T-helper 1 cell (primary cell): Measurements from ENCODE around the gene PTPN18.
A peak's percentile ranks its signal among the peaks of the same experiment; 100 is the strongest.
"Not testable (repeated sequence)": the region's sequence is repeated elsewhere in the genome, so short reads cannot be mapped to it uniquely, and the experiment has no call there.

Source experiments
- DNase-seq, 5 donors: peaks; one replicate each; pipeline ENCODE4 v3.0.0-alpha.2; 2012 to 2020
- total RNA-seq, 4 donors: gene quantifications; one replicate each; lab custom pipeline; 2026; lab: John Stamatoyannopoulos, UW

Gene PTPN18
- 37.7 to 47.1 (median 41.6) reads per million in 4 donors for total RNA-seq

DNA sequence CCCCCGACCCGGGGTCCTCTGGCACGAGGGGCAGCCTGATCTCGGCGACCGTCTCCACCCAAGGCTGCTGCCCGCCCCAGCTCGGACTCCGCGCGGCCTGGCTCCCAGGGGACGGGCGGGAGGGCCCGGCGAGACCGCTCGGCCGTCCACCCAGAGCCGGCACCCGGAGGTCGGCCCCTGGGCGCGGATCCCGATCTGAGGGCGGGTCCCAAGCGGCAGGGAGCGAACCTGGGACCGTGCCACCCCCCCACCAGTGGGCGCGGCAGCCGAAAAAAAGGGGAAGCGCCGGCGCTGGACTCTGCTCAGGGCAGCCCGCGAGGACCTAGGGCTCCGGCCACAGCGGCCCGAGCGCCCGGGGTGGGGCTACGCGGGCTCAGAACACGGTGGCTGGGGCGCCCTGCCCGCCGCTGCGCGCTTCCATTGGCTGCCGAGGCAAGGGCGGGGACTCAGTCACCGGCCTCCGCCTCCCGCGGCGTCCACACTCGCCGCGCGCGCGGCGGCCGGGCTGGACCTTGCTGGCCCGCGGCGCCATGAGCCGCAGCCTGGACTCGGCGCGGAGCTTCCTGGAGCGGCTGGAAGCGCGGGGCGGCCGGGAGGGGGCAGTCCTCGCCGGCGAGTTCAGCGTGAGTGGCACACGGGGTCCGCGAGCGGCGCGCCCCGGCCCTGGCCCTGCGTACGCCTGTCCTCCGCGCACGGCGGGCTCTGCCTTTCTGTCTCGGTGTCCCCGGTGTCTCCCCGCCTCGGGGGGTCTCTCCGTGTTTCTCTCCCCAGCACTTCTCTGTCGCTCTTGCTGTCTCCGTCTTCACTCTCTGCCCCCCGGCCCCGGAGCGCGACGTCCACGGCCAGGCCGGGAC is at the start of gene PTPN18:
Gene PTPN18, plus strand, starts transcription at position 479 of the 854 bp plus-strand sequence. Its CDS starts 52 bp downstream, at position 531.
- DNase-seq, result peak; percentile 30 to 60 (median 44)

DNA sequence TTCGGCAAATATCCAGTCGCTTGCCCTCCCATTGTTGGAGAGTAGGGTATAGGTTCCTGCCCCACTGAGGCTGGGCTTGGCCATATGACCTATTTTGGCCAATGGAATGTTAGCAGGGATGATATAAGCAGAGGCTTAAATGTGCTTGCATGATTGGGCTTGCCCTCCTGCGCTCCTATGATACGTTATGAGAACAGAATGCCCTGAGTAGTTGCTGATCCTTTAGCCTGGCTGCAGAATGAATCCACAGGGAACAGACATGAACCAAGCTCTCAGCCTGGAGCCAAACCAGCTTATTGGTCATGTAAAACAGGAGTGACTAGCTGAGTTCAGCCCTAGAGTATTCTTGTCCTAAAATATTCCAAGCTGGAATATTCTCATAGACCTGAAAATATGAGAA is 48.0 kb upstream of the PTPN18 start:
- DNase-seq, result no peak

DNA sequence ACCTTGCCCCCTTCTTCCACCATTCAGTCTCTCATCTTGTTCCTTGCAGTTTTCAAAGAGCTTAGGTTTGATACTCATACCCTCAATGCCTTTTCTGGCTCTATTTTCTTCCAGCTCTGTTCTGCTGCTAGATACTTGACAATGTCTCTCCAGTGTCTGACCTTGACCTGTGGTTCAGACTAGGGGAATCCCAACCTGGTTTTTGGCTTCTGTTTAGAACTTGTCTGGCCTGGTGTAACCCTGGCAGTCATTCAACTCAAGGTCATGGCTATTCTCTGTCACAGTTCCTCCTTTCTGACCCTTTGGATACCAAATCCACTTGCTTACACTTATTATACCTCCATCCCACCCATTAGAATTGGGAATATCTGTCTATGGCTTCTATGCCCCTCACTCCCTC is 45.0 kb upstream of the PTPN18 start:
- no peak for DNase-seq

- DNase-seq, result no peak
These were observed 42.0 kb upstream of the PTPN18 start for GRCh38 chr2:130313812-130314334.

DNA sequence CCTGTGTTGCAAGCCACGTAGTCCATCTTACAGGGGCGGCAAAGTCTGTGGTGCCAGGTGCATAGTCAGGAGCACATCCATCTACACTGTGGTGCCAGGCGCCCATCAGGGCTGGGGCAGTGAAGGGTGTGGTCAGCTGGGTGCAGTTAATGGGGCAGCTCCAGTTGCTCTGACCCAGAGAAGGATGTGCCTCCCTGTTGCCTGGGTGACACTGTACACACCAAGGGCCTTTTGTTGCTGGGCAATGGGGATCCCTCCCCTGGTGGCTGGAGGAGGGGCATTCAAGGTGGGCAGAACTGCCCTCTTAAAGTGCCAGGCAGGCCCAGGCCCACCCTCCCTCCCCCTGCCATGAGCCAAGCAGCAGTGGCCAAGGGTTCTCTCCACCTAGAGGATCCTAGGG is 41.5 kb upstream of the PTPN18 start:
- DNase-seq, result no peak

DNA sequence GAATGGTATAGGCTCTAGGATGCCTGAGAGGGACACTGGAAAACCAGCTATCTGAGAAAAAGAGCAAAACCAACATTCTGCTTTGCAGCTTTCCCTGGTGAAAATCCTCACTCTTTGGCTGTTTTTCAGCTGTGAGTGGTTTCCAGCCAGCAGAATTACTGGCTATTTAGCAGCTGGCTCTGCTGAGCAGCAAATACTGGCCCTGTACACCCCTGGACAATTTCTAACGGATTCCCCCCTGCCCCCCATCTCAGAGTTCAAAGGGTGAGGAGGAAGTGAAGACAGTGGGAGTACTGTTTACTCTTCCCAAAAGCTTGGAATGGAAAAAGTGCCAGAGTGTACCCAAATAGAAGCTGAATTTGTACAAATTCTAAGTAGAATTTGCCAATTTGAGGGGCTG is 39.3 kb upstream of the PTPN18 start:
- no peak for DNase-seq

GRCh38 chr2:130318906-130319305 is 37.0 kb upstream of the PTPN18 start:
- no peak for DNase-seq

GRCh38 chr2:130319536-130319935 is 36.3 kb upstream of the PTPN18 start:
- DNase-seq, result no peak

DNA sequence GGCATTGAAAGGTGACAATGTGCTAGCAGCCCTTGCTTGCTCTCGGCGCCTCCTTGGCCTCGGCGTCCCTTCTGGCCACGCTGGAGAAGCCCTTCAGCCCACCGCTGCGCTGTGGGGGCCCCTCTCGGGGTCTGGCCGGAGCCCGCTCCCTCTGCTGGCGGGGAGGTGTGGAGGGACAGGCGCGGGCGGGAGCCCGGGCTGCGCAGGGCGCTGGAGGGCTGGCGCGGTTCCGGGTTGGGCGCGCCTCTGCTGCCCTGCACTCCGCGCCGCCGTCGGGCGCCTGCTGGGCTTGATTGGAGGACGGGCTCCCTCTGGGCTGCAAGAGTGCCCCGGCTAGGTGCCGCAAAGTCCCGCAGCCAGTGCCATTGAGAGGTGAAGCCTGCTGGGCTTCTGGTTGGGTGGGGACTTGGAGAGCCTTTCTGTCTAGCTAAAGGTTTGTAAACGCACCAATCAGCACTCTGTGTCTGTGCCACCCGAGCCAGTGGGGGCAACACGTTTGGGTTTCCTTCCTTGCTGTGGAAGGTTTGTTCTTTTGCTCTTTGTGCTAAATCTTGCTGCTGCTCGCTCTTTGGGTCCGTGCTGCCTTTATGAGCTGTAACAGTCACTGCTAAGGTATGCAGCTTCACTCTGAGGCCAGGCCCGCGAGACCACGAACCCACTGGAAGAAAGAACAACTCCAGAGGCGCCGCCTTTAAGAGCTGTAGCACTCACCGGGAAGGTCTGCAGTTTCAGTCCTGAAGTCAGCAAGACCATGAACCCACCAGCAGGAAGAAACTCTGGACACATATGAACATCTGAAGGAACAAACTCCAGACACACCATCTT is 27.9 kb upstream of the PTPN18 start:
- DNase-seq, result no peak

GRCh38 chr2:130328710-130329109 is 27.1 kb upstream of the PTPN18 start:
- no peak for DNase-seq

- peak in 4 of 5 donors; percentile 38 to 59 (median 52) for DNase-seq
These were observed 23.4 kb upstream of the PTPN18 start for GRCh38 chr2:130332271-130333073.

DNA sequence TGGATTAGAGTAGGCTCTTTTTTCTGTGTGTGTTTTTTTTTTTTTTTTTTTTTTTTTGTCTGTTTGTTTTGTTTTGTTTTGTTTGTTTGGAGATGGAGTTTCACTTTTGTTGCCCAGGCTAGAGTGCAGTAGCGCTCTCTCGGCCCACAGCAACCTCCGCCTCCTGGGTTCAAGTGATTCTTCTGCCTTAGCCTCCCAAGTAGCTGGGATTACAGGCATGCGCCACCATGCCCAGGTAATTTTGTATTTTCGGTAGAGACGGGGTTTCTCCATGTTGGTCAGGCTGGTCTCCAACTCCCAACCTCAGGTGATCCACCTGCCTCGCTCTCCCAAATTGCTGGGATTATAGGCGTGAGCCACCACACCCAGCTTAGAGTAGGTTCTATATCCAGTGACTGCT is 22.6 kb upstream of the PTPN18 start:
- not testable (repeated sequence) for DNase-seq

GRCh38 chr2:130334026-130334425 is 21.8 kb upstream of the PTPN18 start:
- DNase-seq, result no peak

DNA sequence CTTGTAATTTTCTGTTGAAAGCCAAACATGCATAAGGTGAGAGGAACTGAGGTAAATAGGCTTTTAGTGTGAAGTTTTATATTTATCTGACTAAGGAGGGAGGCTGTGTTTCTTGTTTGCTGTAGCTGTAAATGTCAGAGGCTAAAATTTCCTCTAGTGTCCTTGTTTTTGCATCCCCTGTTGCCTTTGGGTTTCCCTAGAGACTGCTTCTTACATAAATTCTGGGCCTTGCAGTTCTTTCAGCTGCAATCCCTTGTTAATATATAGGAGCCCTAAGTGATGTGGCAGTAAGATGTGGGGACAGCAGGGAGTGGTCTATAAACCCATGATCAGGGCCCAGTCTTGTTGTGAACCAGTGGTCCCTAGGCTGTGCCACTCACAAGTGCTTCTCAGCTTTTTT is 20.6 kb upstream of the PTPN18 start:
- no peak for DNase-seq

GRCh38 chr2:130336150-130336876 is 19.5 kb upstream of the PTPN18 start:
- DNase-seq, result no peak

GRCh38 chr2:130336877-130337734 is 18.8 kb upstream of the PTPN18 start:
- DNase-seq, result peak in 3 of 5 donors; percentile 36 to 47 (median 46)

DNA sequence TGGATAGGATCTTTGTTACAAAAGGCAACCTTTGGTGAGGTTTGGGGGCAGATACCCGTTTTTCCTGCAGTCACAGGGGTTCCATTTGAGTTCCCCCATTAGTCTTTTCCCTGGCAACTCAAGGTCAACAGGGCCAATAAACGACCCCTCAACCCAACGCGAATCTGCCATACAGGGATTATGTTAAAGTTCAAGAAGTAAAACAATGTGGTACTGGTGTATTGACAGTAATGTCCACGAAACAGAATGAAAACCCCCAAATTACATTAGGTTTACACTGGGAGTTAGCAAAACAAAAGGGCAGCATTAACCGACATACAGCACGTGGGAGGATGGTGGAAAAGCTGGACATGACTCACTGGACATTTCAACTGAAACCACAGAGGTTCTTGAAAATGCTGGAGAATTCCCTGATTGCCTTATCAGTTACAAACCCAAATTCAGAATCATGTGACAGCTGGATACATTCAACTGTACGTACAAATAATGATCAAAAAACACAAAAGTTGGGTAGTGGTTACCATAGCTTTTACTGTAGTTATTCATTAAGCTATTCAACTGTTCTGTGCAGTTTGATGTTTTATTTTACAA is 18.0 kb upstream of the PTPN18 start:
- DNase-seq, result no peak

DNA sequence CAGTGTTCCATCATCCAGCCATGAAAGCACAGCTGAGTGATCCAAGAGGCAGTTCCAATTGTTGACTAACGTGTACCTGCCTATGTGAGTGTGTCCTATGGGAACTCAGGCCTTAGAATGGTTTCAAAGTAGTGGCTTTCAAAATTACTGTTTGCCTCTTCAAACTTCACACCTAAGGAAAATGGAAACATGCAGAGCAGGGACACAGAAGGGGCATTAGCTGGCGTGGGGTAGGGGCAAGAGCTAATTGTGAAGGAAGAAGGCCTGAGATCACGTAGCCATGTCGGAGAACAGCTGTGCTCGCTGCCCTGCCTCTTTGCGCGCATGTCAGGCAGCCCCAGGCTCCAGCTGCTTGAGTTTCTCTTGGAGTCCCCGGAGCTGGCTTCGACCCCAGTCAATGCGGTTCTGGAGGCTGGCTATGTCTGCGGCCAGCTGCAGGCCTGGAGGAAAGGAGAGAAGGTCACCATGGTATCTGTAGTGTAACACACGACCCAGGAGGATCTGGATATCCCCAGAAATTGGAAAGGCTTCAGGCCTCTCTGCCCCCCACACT is 17.0 kb upstream of the PTPN18 start:
- no peak for DNase-seq

GRCh38 chr2:130339885-130340745 is 15.7 kb upstream of the PTPN18 start:
- DNase-seq, result no peak
